H9 (cell line): ENCODE data around the gene UGT2B15. TPM values are rescaled to one million over a fixed set of nuclear protein-coding genes. Genes with fewer than 3 reads are reported as not detected.

Experiments
- DNase-seq: peaks from one replicate; pipeline ENCODE4 v3.0.0-alpha.2; 2017
- H2AFZ ChIP-seq: one replicate; pipeline ENCODE4 v1.6.1; 2013; ENCODE audit warnings: mild to moderate bottlenecking, low read length, control low read depth, moderate library complexity
- H2AK5ac ChIP-seq: 2 replicates; pipeline ENCODE4 v1.6.1; 2013; ENCODE audit warnings: low read length, control low read depth, mixed read lengths; ENCODE audit not compliant: insufficient read length
- H2BK120ac ChIP-seq: one replicate; pipeline ENCODE4 v1.6.1; 2013; ENCODE audit warnings: low read depth, mild to moderate bottlenecking, low read length, control low read depth, inconsistent platforms; ENCODE audit not compliant: poor library complexity, severe bottlenecking
- H2BK12ac ChIP-seq: 2 replicates; pipeline ENCODE4 v1.6.1; 2013; ENCODE audit warnings: low read length, control low read depth, mixed read lengths, low read depth; ENCODE audit not compliant: insufficient read length
- H2BK15ac ChIP-seq: 2 replicates; pipeline ENCODE4 v1.6.1; 2013; ENCODE audit warnings: low read depth, low read length, control low read depth
- H2BK20ac ChIP-seq: one replicate; pipeline ENCODE4 v1.6.1; 2013; ENCODE audit warnings: low read depth, mild to moderate bottlenecking, low read length, control low read depth, inconsistent platforms; ENCODE audit not compliant: poor library complexity, severe bottlenecking
- H2BK5ac ChIP-seq: 2 replicates; pipeline ENCODE4 v1.6.1; 2013; ENCODE audit warnings: low read length, control low read depth, mixed read lengths; ENCODE audit not compliant: insufficient read length
- H3K14ac ChIP-seq: 2 replicates; pipeline ENCODE4 v1.6.1; 2013; ENCODE audit warnings: low read length, control low read depth; ENCODE audit not compliant: insufficient read depth
- H3K18ac ChIP-seq: 2 replicates; pipeline ENCODE4 v1.6.1; 2013; ENCODE audit warnings: low read depth, mild to moderate bottlenecking, mixed read lengths, low read length, control low read depth; ENCODE audit not compliant: insufficient read length
- H3K23ac ChIP-seq: 2 replicates; pipeline ENCODE4 v1.6.1; 2013; ENCODE audit warnings: low read length, control low read depth, mixed read lengths, low read depth; ENCODE audit not compliant: insufficient read length
- H3K23me2 ChIP-seq: 2 replicates; pipeline ENCODE4 v1.6.1; 2013; ENCODE audit warnings: low read depth, mild to moderate bottlenecking, mixed read lengths, low read length, control low read depth; ENCODE audit not compliant: insufficient read length, poor library complexity, severe bottlenecking
- H3K27ac ChIP-seq: 2 replicates; pipeline ENCODE4 v1.5.1; 2013; ENCODE audit warnings: low read length, control low read depth, mixed read lengths, low read depth; ENCODE audit not compliant: insufficient read length
- H3K27me3 ChIP-seq: 2 replicates; pipeline ENCODE4 v1.6.1; 2013; ENCODE audit warnings: low read length, control low read depth, inconsistent platforms; ENCODE audit not compliant: insufficient read depth
- H3K4ac ChIP-seq: 2 replicates; pipeline ENCODE4 v1.6.1; 2013; ENCODE audit warnings: low read depth, mild to moderate bottlenecking, control low read depth, inconsistent platforms, low read length, moderate library complexity
- H3K4me1 ChIP-seq: 2 replicates; pipeline ENCODE4 v1.6.1; 2013; ENCODE audit warnings: low read length, control low read depth, inconsistent platforms; ENCODE audit not compliant: insufficient read depth
- H3K4me2 ChIP-seq: 2 replicates; pipeline ENCODE4 v1.6.1; 2013; ENCODE audit warnings: low read length, control low read depth, mixed read lengths; ENCODE audit not compliant: insufficient read length, insufficient read depth
- H3K56ac ChIP-seq: 2 replicates; pipeline ENCODE4 v1.6.1; 2013; ENCODE audit warnings: low read depth, mild to moderate bottlenecking, mixed read lengths, low read length, control low read depth; ENCODE audit not compliant: insufficient read length
- H3K79me1 ChIP-seq: 2 replicates; pipeline ENCODE4 v1.6.1; 2013; ENCODE audit warnings: low read depth, mild to moderate bottlenecking, moderate library complexity, low read length, control low read depth, inconsistent platforms; ENCODE audit not compliant: insufficient read depth, poor library complexity, severe bottlenecking
- H3K79me2 ChIP-seq: 2 replicates; pipeline ENCODE4 v1.6.1; 2013; ENCODE audit warnings: low read length, control low read depth, inconsistent platforms; ENCODE audit not compliant: insufficient read depth
- H3K9ac ChIP-seq: 2 replicates; pipeline ENCODE4 v1.6.1; 2013; ENCODE audit warnings: low read length, control low read depth, mixed read lengths; ENCODE audit not compliant: insufficient read length; ENCODE audit errors: extremely low read depth
- H3K9me3 ChIP-seq: one replicate; pipeline ENCODE4 v1.6.1; 2013; ENCODE audit warnings: low read depth, low read length, inconsistent platforms; ENCODE audit not compliant: control insufficient read depth
- H3T11ph ChIP-seq: one replicate; pipeline ENCODE4 v1.6.1; 2013; ENCODE audit warnings: mild to moderate bottlenecking, low read length, control low read depth, inconsistent platforms
- H4K20me1 ChIP-seq: one replicate; pipeline ENCODE4 v1.6.1; 2013; ENCODE audit not compliant: control insufficient read depth, insufficient read length, insufficient read depth
- H4K5ac ChIP-seq: 2 replicates; pipeline ENCODE4 v1.6.1; 2013; ENCODE audit warnings: low read depth, mild to moderate bottlenecking, mixed read lengths, low read length, control low read depth; ENCODE audit not compliant: insufficient read length
- H4K8ac ChIP-seq: replicated peaks from 2 replicates; pipeline ENCODE4 v1.6.1; 2013; ENCODE audit warnings: low read length, control low read depth, mixed read lengths, low read depth; ENCODE audit not compliant: insufficient read length
- H4K91ac ChIP-seq: 2 replicates; pipeline ENCODE4 v1.6.1; 2013; ENCODE audit warnings: low read depth, mild to moderate bottlenecking, moderate library complexity, mixed read lengths, low read length, control low read depth; ENCODE audit not compliant: insufficient read length
- H3K27ac Mint-ChIP-seq, 3 experiments: 2 replicates in 2 of 3; 3 replicates in 1 of 3; pipeline ENCODE4 v1.8.0; 2020 to 2021; ENCODE audit warnings: mixed read lengths in 3 of 3, mild to moderate bottlenecking in 1 of 3, moderate library complexity in 1 of 3
- H3K27me3 Mint-ChIP-seq: 2 replicates; pipeline ENCODE4 v1.8.0; 2021; ENCODE audit warnings: low read depth, mild to moderate bottlenecking, moderate library complexity, mixed read lengths
- H3K36me3 Mint-ChIP-seq, 3 experiments: 2 replicates in 2 of 3; 3 replicates in 1 of 3; pipeline ENCODE4 v1.8.0; 2020 to 2021; ENCODE audit warnings: low read depth in 3 of 3, mixed read lengths in 3 of 3; ENCODE audit not compliant: insufficient read depth in 1 of 3
- H3K4me1 Mint-ChIP-seq, 2 experiments: 2 replicates each; pipeline ENCODE4 v1.8.0; 2020; ENCODE audit warnings: mixed read lengths in 2 of 2
- H3K4me3 Mint-ChIP-seq, 2 experiments: 2 replicates in 1 of 2; 3 replicates in 1 of 2; pipeline ENCODE4 v1.8.0; 2020 to 2021; ENCODE audit warnings: mild to moderate bottlenecking in 2 of 2, mixed read lengths in 2 of 2, moderate library complexity in 1 of 2
- H3K9me3 Mint-ChIP-seq, 2 experiments: 2 replicates in 1 of 2; 3 replicates in 1 of 2; pipeline ENCODE4 v1.8.0; 2020; ENCODE audit warnings: mild to moderate bottlenecking in 2 of 2, mixed read lengths in 2 of 2, moderate library complexity in 1 of 2
- WGBS: extraction: QIAGEN DNeasy Blood & Tissue Kit; methylation state at CpG from one replicate; pipeline ENCODE4 v1.1.7; 2013; ENCODE audit warnings: missing lambda C conversion rate, low lambda C conversion rate, mixed read lengths; ENCODE audit not compliant: insufficient read length; ENCODE audit errors: extremely low coverage; 5-methylcytosine and 5-hydroxymethylcytosine counted together
- total RNA-seq: library from RNA; stranded (reverse); gene quantifications from 2 replicates; pipeline ENCODE4 v1.2.1, GENCODE V29; 2021
- TF ChIP-seq, protein P1 (sequence below): fragments of 200-600 bp; sonication (generic); conservative IDR thresholded peaks from 3 replicates; pipeline ENCODE4 v1.8.0; 2021; ENCODE audit warnings: antibody characterized with exemption, mild to moderate bottlenecking

The UGT2B15 gene
- total RNA-seq, 1 experiment from 2014 or later = not detected

GRCh38 chr4:68597482-68597881 lies 73.0 kb downstream of the UGT2B15 start:
- Histone ChIP-seq H3K4me2 (no peak overlapping the region), H2BK12ac (no peak overlapping the region), H3K56ac (no peak overlapping the region), H4K5ac (no peak overlapping the region), H2BK5ac (no peak overlapping the region), H3K18ac (no peak overlapping the region), H3K27ac (no peak overlapping the region), H3K23ac (no peak overlapping the region), H2AK5ac (no peak overlapping the region), H3K27me3 (no peaks in the 10 kb centered on the region), H3K23me2 (no peaks in the 10 kb centered on the region), H4K8ac (no peak overlapping the region), H3K79me2 (no peaks in the 10 kb centered on the region), H2BK15ac (no peak overlapping the region), H3K9ac (no peak overlapping the region), H4K91ac (no peak overlapping the region), H3K4ac (no peak overlapping the region), H3K4me1 (no peaks in the 10 kb centered on the region), H2BK20ac (no peak overlapping the region), H2AFZ (no peak overlapping the region), H3K79me1 (no peaks in the 10 kb centered on the region), H4K20me1 (no peaks in the 10 kb centered on the region), H3K14ac (no peak overlapping the region), H3T11ph (no peak overlapping the region), H3K9me3 (no peaks in the 10 kb centered on the region), H2BK120ac (no peak overlapping the region)
- Mint-ChIP-seq H3K4me1 (no peaks in the 10 kb centered on the region), H3K27ac (no peak overlapping the region), H3K9me3 (no peaks in the 10 kb centered on the region; a peak in 1 of 5 replicates), H3K27me3 (no peaks in the 10 kb centered on the region), H3K4me3 (no peak overlapping the region), H3K36me3 (no peaks in the 10 kb centered on the region)
- DNase-seq = no peak
- no CpG with 5 or more reads among the region's 2 CpGs for WGBS
- TF ChIP-seq, protein P1, sequence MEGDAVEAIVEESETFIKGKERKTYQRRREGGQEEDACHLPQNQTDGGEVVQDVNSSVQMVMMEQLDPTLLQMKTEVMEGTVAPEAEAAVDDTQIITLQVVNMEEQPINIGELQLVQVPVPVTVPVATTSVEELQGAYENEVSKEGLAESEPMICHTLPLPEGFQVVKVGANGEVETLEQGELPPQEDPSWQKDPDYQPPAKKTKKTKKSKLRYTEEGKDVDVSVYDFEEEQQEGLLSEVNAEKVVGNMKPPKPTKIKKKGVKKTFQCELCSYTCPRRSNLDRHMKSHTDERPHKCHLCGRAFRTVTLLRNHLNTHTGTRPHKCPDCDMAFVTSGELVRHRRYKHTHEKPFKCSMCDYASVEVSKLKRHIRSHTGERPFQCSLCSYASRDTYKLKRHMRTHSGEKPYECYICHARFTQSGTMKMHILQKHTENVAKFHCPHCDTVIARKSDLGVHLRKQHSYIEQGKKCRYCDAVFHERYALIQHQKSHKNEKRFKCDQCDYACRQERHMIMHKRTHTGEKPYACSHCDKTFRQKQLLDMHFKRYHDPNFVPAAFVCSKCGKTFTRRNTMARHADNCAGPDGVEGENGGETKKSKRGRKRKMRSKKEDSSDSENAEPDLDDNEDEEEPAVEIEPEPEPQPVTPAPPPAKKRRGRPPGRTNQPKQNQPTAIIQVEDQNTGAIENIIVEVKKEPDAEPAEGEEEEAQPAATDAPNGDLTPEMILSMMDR = no peak

Other genes starting within 250 kb of the UGT2B15 start
- 2.3 and 3.3 TPM in 2 replicates for gene TMPRSS11E, start 223.2 kb downstream of the UGT2B15 start, total RNA-seq
- not detected in 2 replicates for gene UGT2B17, start 94.3 kb downstream of the UGT2B15 start, total RNA-seq
- gene UGT2B10, start 145.3 kb upstream of the UGT2B15 start, total RNA-seq = not detected in 2 replicates